Neutrophil (primary cell): ENCODE measurements around the gene TMEM62.
"Not testable (repeated sequence)": the region's sequence is repeated elsewhere in the genome, so short reads cannot be mapped to it uniquely, and the experiment has no call there.

ENCODE experiments used
- H3K27ac ChIP-seq: fragments of 200-600 bp; sonication (generic); 2 replicates; pipeline ENCODE4 v1.5.1; 2016; ENCODE audit warnings: mild to moderate bottlenecking, moderate library complexity
- H3K27me3 ChIP-seq: fragments of 200-600 bp; sonication (generic); 2 replicates; pipeline ENCODE4 v1.6.0; 2016; ENCODE audit warnings: mild to moderate bottlenecking
- H3K36me3 ChIP-seq: fragments of 200-600 bp; sonication (generic); 2 replicates; pipeline ENCODE4 v1.5.1; 2017
- H3K4me1 ChIP-seq, 2 experiments: fragments of 200-600 bp in 1 of 2; sonication (generic) in 1 of 2; 1 replicate in 1 of 2; 2 replicates in 1 of 2; pipeline versions ENCODE4 v1.5.1 to v1.6.1; 2013 to 2016; ENCODE audit warnings: low read depth in 1 of 2, low read length in 1 of 2, mild to moderate bottlenecking in 1 of 2, moderate library complexity in 1 of 2; ENCODE audit not compliant: control insufficient read depth in 1 of 2, insufficient read depth in 1 of 2
- H3K4me3 ChIP-seq, 2 experiments: fragments of 200-600 bp in 1 of 2; sonication (generic) in 1 of 2; 1 replicate in 1 of 2; 2 replicates in 1 of 2; pipeline ENCODE4 v1.5.1; 2013 to 2016; ENCODE audit warnings: low read depth in 1 of 2, low read length in 1 of 2, mild to moderate bottlenecking in 1 of 2, moderate library complexity in 1 of 2
- H3K9me3 ChIP-seq: fragments of 200-600 bp; sonication (generic); 2 replicates; pipeline ENCODE4 v1.5.1; 2016
- TF ChIP-seq, protein P1 (sequence below): fragments of 200-600 bp; sonication (generic); IDR thresholded peaks from 2 replicates; pipeline ENCODE4 v1.5.1; 2016; ENCODE audit warnings: antibody characterized with exemption

The TMEM62 gene

DNA sequence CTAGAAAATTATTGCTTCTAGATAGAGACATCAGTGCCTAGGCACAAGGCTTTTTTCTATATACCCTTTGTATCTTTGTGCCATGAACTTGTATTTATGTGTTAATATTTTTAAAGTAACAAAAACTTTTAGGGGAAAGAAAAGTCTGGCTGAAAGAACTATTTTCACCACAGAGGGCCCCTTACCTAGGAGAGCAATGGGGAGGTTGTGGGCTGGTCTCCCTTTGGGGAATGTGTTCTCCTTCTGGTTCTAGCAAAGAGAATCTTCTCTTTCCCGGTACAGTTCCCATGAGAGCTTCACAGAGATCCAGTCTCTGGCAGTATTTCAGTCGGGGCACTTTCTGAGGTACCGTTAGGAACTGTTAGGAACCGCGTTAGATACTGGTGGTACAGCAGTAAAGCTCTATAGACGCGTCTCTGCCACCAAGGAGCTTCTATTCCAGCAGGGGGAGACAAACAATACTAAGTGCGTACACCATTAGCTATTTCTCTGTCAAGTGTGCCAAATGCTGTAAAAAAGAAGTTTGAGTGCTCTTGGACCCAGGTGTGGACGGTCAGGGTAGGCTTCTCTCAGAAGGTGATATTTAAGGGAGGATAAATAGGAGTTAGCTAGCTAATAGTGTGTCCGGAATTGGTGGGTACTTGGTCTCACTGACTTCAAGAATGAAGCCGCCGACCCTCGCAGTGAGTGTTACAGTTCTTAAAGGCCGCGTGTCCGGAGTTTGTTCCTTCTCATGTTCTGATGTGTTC, 92.0 kb downstream of the TMEM62 start:
- H3K4me3 ChIP-seq = no peak overlapping the region
- no peaks in the 10 kb centered on the region for H3K36me3 ChIP-seq
- H3K9me3 ChIP-seq = no peaks in the 10 kb centered on the region
- no peaks in the 10 kb centered on the region for H3K27me3 ChIP-seq
- no peak overlapping the region for H3K27ac ChIP-seq
- peaks cover 0 to 8% of the 10 kb centered on the region in 2 experiments for H3K4me1 ChIP-seq
- TF ChIP-seq, protein P1, sequence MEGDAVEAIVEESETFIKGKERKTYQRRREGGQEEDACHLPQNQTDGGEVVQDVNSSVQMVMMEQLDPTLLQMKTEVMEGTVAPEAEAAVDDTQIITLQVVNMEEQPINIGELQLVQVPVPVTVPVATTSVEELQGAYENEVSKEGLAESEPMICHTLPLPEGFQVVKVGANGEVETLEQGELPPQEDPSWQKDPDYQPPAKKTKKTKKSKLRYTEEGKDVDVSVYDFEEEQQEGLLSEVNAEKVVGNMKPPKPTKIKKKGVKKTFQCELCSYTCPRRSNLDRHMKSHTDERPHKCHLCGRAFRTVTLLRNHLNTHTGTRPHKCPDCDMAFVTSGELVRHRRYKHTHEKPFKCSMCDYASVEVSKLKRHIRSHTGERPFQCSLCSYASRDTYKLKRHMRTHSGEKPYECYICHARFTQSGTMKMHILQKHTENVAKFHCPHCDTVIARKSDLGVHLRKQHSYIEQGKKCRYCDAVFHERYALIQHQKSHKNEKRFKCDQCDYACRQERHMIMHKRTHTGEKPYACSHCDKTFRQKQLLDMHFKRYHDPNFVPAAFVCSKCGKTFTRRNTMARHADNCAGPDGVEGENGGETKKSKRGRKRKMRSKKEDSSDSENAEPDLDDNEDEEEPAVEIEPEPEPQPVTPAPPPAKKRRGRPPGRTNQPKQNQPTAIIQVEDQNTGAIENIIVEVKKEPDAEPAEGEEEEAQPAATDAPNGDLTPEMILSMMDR = peak; percentile 84

- not testable (repeated sequence) for H3K4me3 ChIP-seq
These were observed 92.5 kb downstream of the TMEM62 start for GRCh38 chr15:43225950-43226255.

DNA sequence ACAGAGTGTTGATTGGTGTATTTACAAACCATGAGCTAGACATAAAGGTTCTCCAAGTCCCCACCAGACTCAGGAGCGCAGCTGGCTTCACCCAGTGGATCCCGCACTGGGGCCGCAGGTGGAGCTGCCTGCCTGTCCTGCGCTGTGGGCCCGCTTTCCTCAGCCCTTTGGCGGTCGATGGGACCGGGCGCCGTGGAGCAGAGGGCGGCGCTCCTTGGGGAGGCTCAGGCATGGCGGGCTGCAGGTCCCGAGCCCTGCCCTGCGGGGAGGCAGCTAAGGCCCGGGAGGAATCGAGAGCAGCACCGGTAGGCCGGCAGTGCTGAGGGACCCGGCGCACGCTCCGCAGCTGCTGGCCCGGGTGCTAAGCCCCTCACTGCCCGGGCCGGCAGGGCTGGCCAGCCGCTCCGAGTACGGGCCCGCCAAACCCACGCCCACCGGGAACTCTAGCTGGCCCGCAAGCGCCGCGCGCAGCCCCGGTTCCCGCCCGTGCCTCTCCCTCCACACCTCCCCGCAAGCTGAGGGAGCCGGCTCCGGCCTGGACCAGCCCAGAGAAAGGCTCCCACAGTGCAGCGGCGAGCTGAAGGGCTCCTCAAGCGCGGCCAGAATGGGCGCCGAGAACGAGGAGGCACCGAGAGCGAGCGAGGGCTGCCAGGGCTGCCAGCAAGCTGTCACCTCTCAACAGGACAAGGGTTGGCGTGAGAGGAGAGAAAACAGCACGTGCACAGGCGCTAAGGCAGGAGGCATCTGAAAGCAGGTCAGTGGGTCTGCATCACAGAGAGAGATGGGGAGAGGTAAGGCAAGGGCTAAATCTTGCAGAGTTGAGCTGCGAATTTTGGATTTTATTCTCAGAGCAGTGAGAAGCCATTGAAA, 93.3 kb downstream of the TMEM62 start:
- TF ChIP-seq, protein P1 = no peak
- Histone ChIP-seq H3K4me1 (peaks cover 0 to 13% of the 10 kb centered on the region in 2 experiments), H3K9me3 (no peaks in the 10 kb centered on the region), H3K27me3 (no peaks in the 10 kb centered on the region), H3K36me3 (no peaks in the 10 kb centered on the region), H3K27ac (no peak overlapping the region), H3K4me3 (no peak overlapping the region)

More at GRCh38 chr15:43225950-43226255, 92.5 kb downstream of the TMEM62 start:
- H3K9me3 ChIP-seq, H3K27me3 ChIP-seq, H3K27ac ChIP-seq, H3K36me3 ChIP-seq: not testable (repeated sequence)
- H3K4me1 ChIP-seq = peaks cover 0 to 13% of the 10 kb centered on the region in 2 experiments

GRCh38 chr15:43229977-43230376, 96.6 kb downstream of the TMEM62 start:
- no peaks in the 10 kb centered on the region for H3K27me3 ChIP-seq
- TF ChIP-seq, protein P1 = no peak
- H3K4me1 ChIP-seq = peaks cover 0 to 13% of the 10 kb centered on the region in 2 experiments
- H3K4me3 ChIP-seq = no peak overlapping the region
- H3K36me3 ChIP-seq = no peaks in the 10 kb centered on the region
- no peaks in the 10 kb centered on the region for H3K9me3 ChIP-seq
- H3K27ac ChIP-seq = no peak overlapping the region

- Histone ChIP-seq H3K36me3 (no peaks in the 10 kb centered on the region), H3K27ac (no peak overlapping the region), H3K4me1 (peaks cover 0 to 8% of the 10 kb centered on the region in 2 experiments), H3K27me3 (no peaks in the 10 kb centered on the region), H3K4me3 (no peak overlapping the region), H3K9me3 (no peaks in the 10 kb centered on the region)
- TF ChIP-seq, protein P1 = no peak
These were observed 97.3 kb downstream of the TMEM62 start for GRCh38 chr15:43230640-43231115.
